ENCODE measurements around the gene PRELID3B.

DNA sequence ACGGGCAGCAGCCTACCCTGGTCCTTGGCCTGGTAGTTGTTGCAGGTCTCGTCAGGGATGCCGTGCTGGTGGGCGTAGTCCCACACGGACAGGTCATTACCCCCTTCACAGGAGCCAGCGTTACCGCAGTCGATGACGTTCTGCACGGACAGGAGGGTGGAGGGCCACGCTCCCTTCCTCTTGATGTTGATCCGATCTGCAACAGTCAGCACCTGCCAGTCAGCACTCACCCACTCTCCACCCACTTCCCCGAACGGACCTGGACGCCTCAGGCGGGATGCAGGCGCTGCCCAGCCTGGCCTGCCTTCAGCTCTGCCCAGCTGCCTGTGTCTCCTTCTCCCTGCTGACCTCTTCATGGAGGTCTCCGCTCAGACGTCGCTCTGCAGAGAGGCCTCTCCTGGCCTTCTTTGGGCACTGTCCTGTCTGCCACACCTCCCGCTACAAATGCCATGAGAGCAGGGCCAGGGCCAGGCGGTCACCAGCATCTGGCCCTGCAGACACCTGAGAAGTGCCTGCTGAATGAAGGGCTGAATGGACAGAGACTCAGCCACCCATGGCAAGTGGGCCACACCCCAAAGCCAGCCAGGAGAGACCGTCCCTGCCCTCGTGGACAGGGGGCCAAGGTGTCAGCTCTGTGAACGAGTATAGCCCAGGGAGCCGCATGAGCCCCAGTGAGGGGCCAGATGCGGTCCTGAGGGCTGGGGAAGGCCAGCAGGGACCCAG lies 41.0 kb downstream of the PRELID3B start:
- no peak for TF ChIP-seq NR2C2 (CRISPR knock-in tag; IDR thresholded peaks at IDR 0.05; ENCODE audit: borderline replicate concordance)
- no peak for TF ChIP-seq BRCA1 (CRISPR knock-in tag; IDR thresholded peaks at IDR 0.05)
- TF ChIP-seq HDAC2 (CRISPR knock-in tag; IDR thresholded peaks at IDR 0.05): no peak
- no peak for TF ChIP-seq BHLHE40 (IDR thresholded peaks at IDR 0.05; ENCODE audit: low read length)
- TF ChIP-seq, protein P1, sequence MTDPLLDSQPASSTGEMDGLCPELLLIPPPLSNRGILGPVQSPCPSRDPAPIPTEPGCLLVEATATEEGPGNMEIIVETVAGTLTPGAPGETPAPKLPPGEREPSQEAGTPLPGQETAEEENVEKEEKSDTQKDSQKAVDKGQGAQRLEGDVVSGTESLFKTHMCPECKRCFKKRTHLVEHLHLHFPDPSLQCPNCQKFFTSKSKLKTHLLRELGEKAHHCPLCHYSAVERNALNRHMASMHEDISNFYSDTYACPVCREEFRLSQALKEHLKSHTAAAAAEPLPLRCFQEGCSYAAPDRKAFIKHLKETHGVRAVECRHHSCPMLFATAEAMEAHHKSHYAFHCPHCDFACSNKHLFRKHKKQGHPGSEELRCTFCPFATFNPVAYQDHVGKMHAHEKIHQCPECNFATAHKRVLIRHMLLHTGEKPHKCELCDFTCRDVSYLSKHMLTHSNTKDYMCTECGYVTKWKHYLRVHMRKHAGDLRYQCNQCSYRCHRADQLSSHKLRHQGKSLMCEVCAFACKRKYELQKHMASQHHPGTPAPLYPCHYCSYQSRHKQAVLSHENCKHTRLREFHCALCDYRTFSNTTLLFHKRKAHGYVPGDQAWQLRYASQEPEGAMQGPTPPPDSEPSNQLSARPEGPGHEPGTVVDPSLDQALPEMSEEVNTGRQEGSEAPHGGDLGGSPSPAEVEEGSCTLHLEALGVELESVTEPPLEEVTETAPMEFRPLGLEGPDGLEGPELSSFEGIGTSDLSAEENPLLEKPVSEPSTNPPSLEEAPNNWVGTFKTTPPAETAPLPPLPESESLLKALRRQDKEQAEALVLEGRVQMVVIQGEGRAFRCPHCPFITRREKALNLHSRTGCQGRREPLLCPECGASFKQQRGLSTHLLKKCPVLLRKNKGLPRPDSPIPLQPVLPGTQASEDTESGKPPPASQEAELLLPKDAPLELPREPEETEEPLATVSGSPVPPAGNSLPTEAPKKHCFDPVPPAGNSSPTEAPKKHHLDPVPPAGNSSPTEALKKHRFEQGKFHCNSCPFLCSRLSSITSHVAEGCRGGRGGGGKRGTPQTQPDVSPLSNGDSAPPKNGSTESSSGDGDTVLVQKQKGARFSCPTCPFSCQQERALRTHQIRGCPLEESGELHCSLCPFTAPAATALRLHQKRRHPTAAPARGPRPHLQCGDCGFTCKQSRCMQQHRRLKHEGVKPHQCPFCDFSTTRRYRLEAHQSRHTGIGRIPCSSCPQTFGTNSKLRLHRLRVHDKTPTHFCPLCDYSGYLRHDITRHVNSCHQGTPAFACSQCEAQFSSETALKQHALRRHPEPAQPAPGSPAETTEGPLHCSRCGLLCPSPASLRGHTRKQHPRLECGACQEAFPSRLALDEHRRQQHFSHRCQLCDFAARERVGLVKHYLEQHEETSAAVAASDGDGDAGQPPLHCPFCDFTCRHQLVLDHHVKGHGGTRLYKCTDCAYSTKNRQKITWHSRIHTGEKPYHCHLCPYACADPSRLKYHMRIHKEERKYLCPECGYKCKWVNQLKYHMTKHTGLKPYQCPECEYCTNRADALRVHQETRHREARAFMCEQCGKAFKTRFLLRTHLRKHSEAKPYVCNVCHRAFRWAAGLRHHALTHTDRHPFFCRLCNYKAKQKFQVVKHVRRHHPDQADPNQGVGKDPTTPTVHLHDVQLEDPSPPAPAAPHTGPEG (CRISPR knock-in tag; IDR thresholded peaks at IDR 0.05): no peak

Measured in HepG2 (cell line).